Measurements from ENCODE around the gene PPP1R12A. TPM values are rescaled to one million over a fixed set of nuclear protein-coding genes. Genes with fewer than 3 reads are reported as not detected.

The PPP1R12A gene
- polyA plus RNA-seq, 3 donors from 2014 or later, result 81.1 to 158 (median 103) TPM

- no peak overlapping the region for H3K27ac Mint-ChIP-seq
These were observed 61.7 kb downstream of the PPP1R12A start for GRCh38 chr12:79873201-79873600.

DNA sequence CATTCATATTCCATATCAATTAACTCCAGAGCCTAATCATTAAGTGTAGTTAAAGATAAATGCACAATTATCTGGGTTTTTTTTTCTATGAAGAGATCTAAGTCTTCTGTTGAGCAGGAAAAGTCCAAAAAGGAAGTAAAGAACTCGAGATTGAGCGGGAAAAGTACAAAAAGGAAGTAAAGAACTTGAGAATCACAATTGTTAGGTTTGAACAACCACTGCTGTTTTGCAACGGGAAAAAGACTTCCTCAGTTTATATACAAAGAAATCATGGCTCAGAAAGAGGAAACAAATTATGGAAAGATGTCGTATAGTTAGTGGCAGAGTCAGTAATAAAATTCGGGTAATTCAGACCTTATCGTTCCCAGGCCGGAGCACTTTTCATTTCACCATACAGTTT, 63.3 kb downstream of the PPP1R12A start:
- peak overlapping the region in 5 of 6 donors; percentile 9 to 62 (median 31) for H3K27ac Mint-ChIP-seq
- H3K4me1 Mint-ChIP-seq, result peaks cover 68 to 95% of the 10 kb centered on the region in 2 donors

More at GRCh38 chr12:79873201-79873600, 61.7 kb downstream of the PPP1R12A start:
- peaks cover 74 to 94% of the 10 kb centered on the region in 2 donors for H3K4me1 Mint-ChIP-seq
- no peak overlapping the region for H3K4me3 Mint-ChIP-seq
- peaks cover 5 to 8% (median 6%) of the 10 kb centered on the region in 3 donors for H3K36me3 Mint-ChIP-seq
- no peaks in the 10 kb centered on the region for H3K9me3 Mint-ChIP-seq
- DNase-seq, result no peak
- H3K27me3 Mint-ChIP-seq (ENCODE audit: low read depth in 3 of 3), result no peaks in the 10 kb centered on the region

GRCh38 chr12:79870916-79871315, 64.0 kb downstream of the PPP1R12A start:
- H3K27me3 Mint-ChIP-seq (ENCODE audit: low read depth in 3 of 3), result no peaks in the 10 kb centered on the region
- H3K4me1 Mint-ChIP-seq, result peaks cover 68 to 95% of the 10 kb centered on the region in 2 donors
- H3K4me3 Mint-ChIP-seq, result no peak overlapping the region
- H3K9me3 Mint-ChIP-seq, result no peaks in the 10 kb centered on the region
- peaks cover 18 to 23% (median 19%) of the 10 kb centered on the region in 3 donors for H3K36me3 Mint-ChIP-seq
- no peak for DNase-seq
- peak overlapping the region in 3 of 6 donors; percentile 29 to 62 (median 41) for H3K27ac Mint-ChIP-seq

More for the DNA sequence above, 63.3 kb downstream of the PPP1R12A start:
- DNase-seq, result no peak
- no peaks in the 10 kb centered on the region for H3K9me3 Mint-ChIP-seq
- peak overlapping the region in 1 of 5 donors; percentile 24 for H3K4me3 Mint-ChIP-seq
- peaks cover 12 to 16% (median 14%) of the 10 kb centered on the region in 3 donors for H3K36me3 Mint-ChIP-seq
- H3K27me3 Mint-ChIP-seq (ENCODE audit: low read depth in 3 of 3), result no peaks in the 10 kb centered on the region

DNA sequence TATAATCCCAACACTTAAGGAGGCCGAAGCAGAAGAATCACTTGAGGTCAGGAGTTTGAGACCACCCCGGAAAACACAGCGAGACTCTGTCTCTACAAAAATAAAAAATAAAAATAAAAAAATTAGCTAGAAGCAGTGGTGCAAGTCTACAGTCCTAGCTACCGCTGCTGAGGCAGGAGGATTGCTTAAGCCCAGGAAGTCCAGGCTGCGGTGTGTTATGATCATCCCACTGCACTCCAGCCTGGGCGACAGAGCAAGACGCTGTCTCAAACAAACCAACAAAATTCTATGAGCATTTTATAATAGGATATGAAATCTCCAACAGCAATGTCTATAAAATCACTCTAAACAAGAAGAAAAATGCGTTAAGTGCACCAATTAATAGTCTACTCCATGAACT, 75.3 kb downstream of the PPP1R12A start:
- Mint-ChIP-seq H3K36me3 (peaks cover 4 to 9% (median 7%) of the 10 kb centered on the region in 3 donors), H3K27me3 (ENCODE audit: low read depth in 3 of 3) (peaks cover 0 to 3% (median 2%) of the 10 kb centered on the region in 3 donors), H3K27ac (peak overlapping the region in 1 of 6 donors; percentile 56), H3K9me3 (no peaks in the 10 kb centered on the region), H3K4me1 (peaks cover 61 to 91% of the 10 kb centered on the region in 2 donors), H3K4me3 (no peak overlapping the region)
- no peak for DNase-seq

- Mint-ChIP-seq H3K36me3 (peaks cover 4 to 9% (median 8%) of the 10 kb centered on the region in 3 donors), H3K27ac (peak overlapping the region in 3 of 6 donors; percentile 21 to 66 (median 50)), H3K27me3 (ENCODE audit: low read depth in 3 of 3) (peaks cover 0 to 3% (median 2%) of the 10 kb centered on the region in 3 donors), H3K4me1 (peaks cover 56 to 91% of the 10 kb centered on the region in 2 donors), H3K9me3 (no peaks in the 10 kb centered on the region), H3K4me3 (no peak overlapping the region)
- DNase-seq, result no peak
These were observed 76.4 kb downstream of the PPP1R12A start for GRCh38 chr12:79858518-79858917.

GRCh38 chr12:79857675-79858074, 77.2 kb downstream of the PPP1R12A start:
- H3K36me3 Mint-ChIP-seq, result peaks cover 4 to 13% (median 12%) of the 10 kb centered on the region in 3 donors
- H3K27ac Mint-ChIP-seq, result no peak overlapping the region
- no peak overlapping the region for H3K4me3 Mint-ChIP-seq
- peaks cover 51 to 91% of the 10 kb centered on the region in 2 donors for H3K4me1 Mint-ChIP-seq
- H3K9me3 Mint-ChIP-seq, result no peaks in the 10 kb centered on the region
- no peak for DNase-seq
- peaks cover 0 to 4% (median 3%) of the 10 kb centered on the region in 3 donors for H3K27me3 Mint-ChIP-seq (ENCODE audit: low read depth in 3 of 3)

- H3K4me1 Mint-ChIP-seq, result peaks cover 55 to 94% of the 10 kb centered on the region in 2 donors
- peak overlapping the region in 3 of 5 donors; percentile 11 to 33 (median 31) for H3K4me3 Mint-ChIP-seq
- peaks cover 0 to 4% (median 2%) of the 10 kb centered on the region in 3 donors for H3K27me3 Mint-ChIP-seq (ENCODE audit: low read depth in 3 of 3)
- peak overlapping the region in 5 of 6 donors; percentile 27 to 80 (median 69) for H3K27ac Mint-ChIP-seq
- no peak for DNase-seq
- peaks cover 3 to 20% (median 15%) of the 10 kb centered on the region in 3 donors for H3K36me3 Mint-ChIP-seq
- H3K9me3 Mint-ChIP-seq, result peaks cover 3 to 10% (median 5%) of the 10 kb centered on the region in 6 donors
These were observed 84.1 kb downstream of the PPP1R12A start for GRCh38 chr12:79850610-79851299.

- peak in 2 of 3 donors; percentile 12 to 23 for DNase-seq
- H3K4me1 Mint-ChIP-seq, result peaks cover 56 to 92% of the 10 kb centered on the region in 2 donors
- H3K27me3 Mint-ChIP-seq (ENCODE audit: low read depth in 3 of 3), result peaks cover 2% of the 10 kb centered on the region in 3 donors
- peaks cover 3 to 10% (median 5%) of the 10 kb centered on the region in 6 donors for H3K9me3 Mint-ChIP-seq
- peak overlapping the region; percentile 22 to 72 (median 56) for H3K4me3 Mint-ChIP-seq
- H3K27ac Mint-ChIP-seq, result peak overlapping the region; percentile 66 to 91 (median 86)
- H3K36me3 Mint-ChIP-seq, result peaks cover 18 to 28% (median 23%) of the 10 kb centered on the region in 3 donors
These were observed 86.6 kb downstream of the PPP1R12A start for GRCh38 chr12:79848339-79848738.

GRCh38 chr12:79847417-79847816, 87.5 kb downstream of the PPP1R12A start:
- no peak for DNase-seq
- Mint-ChIP-seq H3K4me3 (peak overlapping the region in 3 of 5 donors; percentile 0 to 4 (median 1)), H3K27ac (peak overlapping the region; percentile 2 to 84 (median 55)), H3K4me1 (peaks cover 59 to 91% of the 10 kb centered on the region in 2 donors), H3K36me3 (peaks cover 18 to 22% (median 20%) of the 10 kb centered on the region in 3 donors), H3K27me3 (ENCODE audit: low read depth in 3 of 3) (peaks cover 2 to 3% (median 2%) of the 10 kb centered on the region in 3 donors), H3K9me3 (peaks cover 3 to 10% (median 5%) of the 10 kb centered on the region in 6 donors)

DNA sequence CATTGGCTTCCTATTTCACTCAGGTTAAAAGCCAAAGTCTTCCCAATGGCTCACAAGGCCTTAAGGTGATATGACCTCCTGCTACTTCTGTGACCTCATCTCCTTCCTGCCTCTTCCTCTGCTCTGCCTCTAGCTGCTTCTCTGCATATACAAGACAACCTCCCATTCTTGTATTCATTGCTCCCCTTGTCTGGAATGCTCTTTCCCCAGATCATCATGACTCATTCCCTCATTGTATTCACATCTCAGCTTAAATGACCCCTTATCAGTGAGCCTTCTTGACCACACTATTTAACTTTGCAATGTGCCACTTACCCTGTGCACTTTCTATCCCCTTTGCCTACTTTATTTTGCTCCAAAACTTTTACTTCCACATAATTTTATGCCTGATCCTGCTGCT, 90.2 kb downstream of the PPP1R12A start:
- Mint-ChIP-seq H3K27ac (peak overlapping the region; percentile 1 to 58 (median 40)), H3K4me1 (peaks cover 66 to 92% of the 10 kb centered on the region in 2 donors), H3K4me3 (no peak overlapping the region), H3K9me3 (no peaks in the 10 kb centered on the region), H3K27me3 (ENCODE audit: low read depth in 3 of 3) (peaks cover 2 to 5% (median 2%) of the 10 kb centered on the region in 3 donors), H3K36me3 (peaks cover 12 to 21% (median 15%) of the 10 kb centered on the region in 3 donors)
- DNase-seq, result no peak

DNA sequence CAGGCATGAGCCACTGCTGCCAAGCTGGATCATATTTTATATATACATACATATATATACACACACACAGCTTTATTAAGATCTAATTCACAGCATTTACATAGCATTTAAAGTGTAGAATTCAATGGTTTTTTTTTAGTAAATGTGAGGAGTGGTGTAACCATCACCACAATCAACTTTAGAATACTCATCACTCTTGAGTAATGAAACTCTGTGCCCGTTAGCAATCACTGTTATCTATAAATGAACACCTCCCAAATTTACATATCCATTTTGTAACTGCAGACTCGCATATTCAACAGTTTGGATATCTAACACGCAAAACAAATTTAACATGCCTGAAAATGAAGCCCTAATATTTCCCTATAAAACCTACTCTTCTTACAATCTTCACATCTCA, 90.9 kb downstream of the PPP1R12A start:
- peak overlapping the region in 4 of 6 donors; percentile 1 to 58 (median 42) for H3K27ac Mint-ChIP-seq
- peaks cover 2 to 5% (median 2%) of the 10 kb centered on the region in 3 donors for H3K27me3 Mint-ChIP-seq (ENCODE audit: low read depth in 3 of 3)
- H3K4me1 Mint-ChIP-seq, result peaks cover 63 to 92% of the 10 kb centered on the region in 2 donors
- H3K4me3 Mint-ChIP-seq, result peak overlapping the region in 1 of 5 donors; percentile 1
- H3K36me3 Mint-ChIP-seq, result peaks cover 19 to 28% (median 22%) of the 10 kb centered on the region in 3 donors
- no peaks in the 10 kb centered on the region for H3K9me3 Mint-ChIP-seq
- DNase-seq, result no peak

DNA sequence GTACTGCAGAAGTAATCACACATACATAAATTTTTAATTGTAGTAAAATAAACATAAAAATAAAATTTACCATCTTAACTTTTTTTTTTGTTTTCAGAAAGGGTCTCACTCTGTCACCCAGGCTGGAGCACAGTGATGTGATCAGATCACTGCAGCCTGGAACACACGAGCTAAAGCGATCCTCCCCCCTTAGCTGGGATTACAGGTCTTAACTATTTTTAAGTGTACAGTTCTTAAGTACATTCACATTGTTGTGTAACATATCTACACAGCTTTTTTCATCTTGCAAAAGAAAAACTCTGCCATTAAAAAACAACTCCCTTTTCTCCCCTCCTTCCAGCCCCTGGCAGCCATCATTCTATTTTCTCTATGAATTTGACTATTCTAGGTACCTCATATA, 92.3 kb downstream of the PPP1R12A start:
- peak overlapping the region in 5 of 6 donors; percentile 41 to 87 (median 80) for H3K27ac Mint-ChIP-seq
- H3K36me3 Mint-ChIP-seq, result peaks cover 26 to 34% (median 31%) of the 10 kb centered on the region in 3 donors
- H3K27me3 Mint-ChIP-seq (ENCODE audit: low read depth in 3 of 3), result peaks cover 2 to 5% (median 4%) of the 10 kb centered on the region in 3 donors
- peaks cover 57 to 85% of the 10 kb centered on the region in 2 donors for H3K4me1 Mint-ChIP-seq
- no peak for DNase-seq
- no peaks in the 10 kb centered on the region for H3K9me3 Mint-ChIP-seq
- H3K4me3 Mint-ChIP-seq, result peak overlapping the region; percentile 2 to 61 (median 51)

GRCh38 chr12:79841878-79842265, 93.0 kb downstream of the PPP1R12A start:
- peak overlapping the region; percentile 5 to 54 (median 20) for H3K4me3 Mint-ChIP-seq
- peaks cover 2 to 5% (median 4%) of the 10 kb centered on the region in 3 donors for H3K27me3 Mint-ChIP-seq (ENCODE audit: low read depth in 3 of 3)
- no peak for DNase-seq
- H3K4me1 Mint-ChIP-seq, result peaks cover 53 to 80% of the 10 kb centered on the region in 2 donors
- no peaks in the 10 kb centered on the region for H3K9me3 Mint-ChIP-seq
- H3K27ac Mint-ChIP-seq, result peak overlapping the region; percentile 41 to 87 (median 60)
- H3K36me3 Mint-ChIP-seq, result peaks cover 26 to 34% (median 32%) of the 10 kb centered on the region in 3 donors
